HepG2 (cell line): Measurements from ENCODE around the gene CRISPLD2. TPM values are rescaled to one million over a fixed set of nuclear protein-coding genes. Genes with fewer than 3 reads are reported as not detected.

Experiments used
- ATAC-seq: fragments of 200-7000 bp; cut with Tn5 transposase; 3 replicates; pipeline ENCODE4 v1.9.1; 2020; ENCODE audit warnings: mild to moderate bottlenecking, moderate library complexity
- BruUV-seq: library from RNA; stranded (reverse); fragments of 400-500 nt; replicated peaks from 2 replicates; lab custom pipeline; 2021; lab: Mats Ljungman, UMichigan
- CTCF ChIA-PET: fragments of 300-600 bp; formaldehyde crosslinking; extraction: SDS; loops from one replicate; lab custom pipeline; 2021; ENCODE audit warnings: low total read pairs, inconsistent platforms, low intra/inter-chr PET ratio; lab: Yijun Ruan, JAX
- POLR2A ChIA-PET: fragments of 350-600 bp; sonication (Branson Sonifier 250); formaldehyde crosslinking; loops from one replicate; lab custom pipeline; 2020; ENCODE audit warnings: antibody characterized with exemption, inconsistent platforms; lab: Yijun Ruan, JAX
- DNase-seq: peaks from one replicate; pipeline ENCODE4 v3.0.0-alpha.2; 2015; ENCODE audit warnings: low spot score
- FAIRE-seq: peaks from 3 replicates; lab custom pipeline; 2011; peaks lifted over from hg19 to GRCh38; lab: Jason Lieb, UNC
- H2AFZ ChIP-seq: one replicate; pipeline ENCODE4 v1.6.1; 2011; ENCODE audit warnings: low read length, inconsistent platforms
- H3K27ac ChIP-seq: fragments of 300-600 bp; 3 replicates; pipeline ENCODE4 v1.8.0; 2011; ENCODE audit warnings: mixed run types, mild to moderate bottlenecking, mixed read lengths, low read length, inconsistent platforms; ENCODE audit not compliant: insufficient read depth; ENCODE audit errors: extremely low read length
- H3K27me3 ChIP-seq, 2 experiments: fragments of 200-600 bp in 1 of 2; 2 replicates in 1 of 2; 3 replicates in 1 of 2; pipeline versions ENCODE4 v1.6.0 to v1.8.0; 2011; ENCODE audit warnings: low read length in 2 of 2, mild to moderate bottlenecking in 2 of 2, moderate library complexity in 2 of 2, inconsistent platforms in 1 of 2; ENCODE audit not compliant: insufficient read depth in 2 of 2, control insufficient read depth in 1 of 2
- H3K36me3 ChIP-seq, 2 experiments: fragments of 200-600 bp in 1 of 2; replicated peaks in 1 of 2; 2 replicates in 1 of 2; 3 replicates in 1 of 2; pipeline versions ENCODE4 v1.5.1 to v1.8.0; 2011; ENCODE audit warnings: low read length in 2 of 2, inconsistent platforms in 1 of 2; ENCODE audit not compliant: insufficient read depth in 2 of 2, control insufficient read depth in 1 of 2
- H3K4me1 ChIP-seq: 2 replicates; pipeline ENCODE4 v1.5.1; 2012; ENCODE audit warnings: low read length, inconsistent platforms; ENCODE audit not compliant: insufficient read depth
- H3K4me2 ChIP-seq: 2 replicates; pipeline ENCODE4 v1.6.0; 2011; ENCODE audit warnings: low read depth, low read length, inconsistent platforms
- H3K4me3 ChIP-seq, 3 experiments: fragments of 200-600 bp in 1 of 3; sonication (generic), shearing (Covaris generic) in 1 of 3; replicated peaks in 1 of 3; 2 replicates each; pipeline ENCODE4 v1.5.1; 2011 to 2016; ENCODE audit warnings: low read length in 3 of 3, inconsistent platforms in 2 of 3, low read depth in 2 of 3, mild to moderate bottlenecking in 2 of 3, control low read depth in 1 of 3, mixed read lengths in 1 of 3; ENCODE audit not compliant: insufficient read depth in 1 of 3
- H3K79me2 ChIP-seq: one replicate; pipeline ENCODE4 v1.6.1; 2011; ENCODE audit warnings: low read length, inconsistent platforms; ENCODE audit not compliant: insufficient read depth
- H3K9ac ChIP-seq: 2 replicates; pipeline ENCODE4 v1.6.0; 2011; ENCODE audit warnings: mild to moderate bottlenecking, low read depth, low read length, inconsistent platforms; ENCODE audit not compliant: insufficient read depth
- H3K9me3 ChIP-seq: 2 replicates; pipeline ENCODE4 v1.5.1; 2012; ENCODE audit warnings: mild to moderate bottlenecking, low read length
- H4K20me1 ChIP-seq: 2 replicates; pipeline ENCODE4 v1.6.0; 2011; ENCODE audit warnings: inconsistent platforms, mild to moderate bottlenecking, low read length, moderate library complexity; ENCODE audit not compliant: insufficient read depth
- BHLHE40 ChIP-seq: IDR thresholded peaks from 2 replicates; pipeline ENCODE4 v1.6.1; 2011; ENCODE audit warnings: low read length, improper control_type of control experiment
- DMAP1 ChIP-seq: IDR thresholded peaks from 2 replicates; pipeline ENCODE4 v1.6.1; 2016
- FOXA1 ChIP-seq, 2 experiments: fragments of 450-650 bp in 1 of 2; sonication (generic) in 1 of 2; formaldehyde crosslinking in 1 of 2; IDR thresholded peaks; 2 replicates each; pipeline versions ENCODE4 v1.4.0 to v1.6.1; 2016 to 2020; ENCODE audit warnings: missing genetic modification reagents in 1 of 2
- GATAD1 ChIP-seq: IDR thresholded peaks from 2 replicates; pipeline ENCODE4 v1.6.1; 2016; ENCODE audit warnings: missing genetic modification reagents, missing compliant biosample characterization
- MTERF4 ChIP-seq: sonication (generic); formaldehyde crosslinking; IDR thresholded peaks from 2 replicates; pipeline ENCODE4 v1.8.0; 2023; ENCODE audit warnings: mild to moderate bottlenecking, missing genetic modification reagents
- RORA ChIP-seq: sonication (generic); formaldehyde crosslinking; IDR thresholded peaks from 2 replicates; pipeline ENCODE4 v1.5.0; 2020; ENCODE audit warnings: mild to moderate bottlenecking, missing genetic modification reagents, moderate library complexity
- SAP130 ChIP-seq: IDR thresholded peaks from 2 replicates; pipeline ENCODE4 v1.6.1; 2016; ENCODE audit warnings: low read depth
- U2AF1 ChIP-seq: fragments of 200-400 bp; formaldehyde crosslinking; optimal IDR thresholded peaks from 2 replicates; pipeline ENCODE3; 2017; ENCODE audit warnings: mild to moderate bottlenecking, low read depth, low read length
- ZBTB21 ChIP-seq: sonication (generic); formaldehyde crosslinking; IDR thresholded peaks from 2 replicates; pipeline ENCODE4 v1.4.0; 2020; ENCODE audit warnings: missing genetic modification reagents
- ZFP36L1 ChIP-seq: sonication (generic); formaldehyde crosslinking; IDR thresholded peaks from 2 replicates; pipeline ENCODE4 v1.8.0; 2022; ENCODE audit warnings: mild to moderate bottlenecking, missing genetic modification reagents, moderate library complexity
- ZNF124 ChIP-seq: sonication (generic); formaldehyde crosslinking; IDR thresholded peaks from 2 replicates; pipeline ENCODE4 v1.4.0; 2020; ENCODE audit warnings: missing genetic modification reagents
- ZNF280B ChIP-seq: sonication (generic); formaldehyde crosslinking; IDR thresholded peaks from 2 replicates; pipeline ENCODE4 v1.5.0; 2020; ENCODE audit warnings: missing genetic modification reagents, mild to moderate bottlenecking, borderline replicate concordance
- ZNF282 ChIP-seq: fragments of 450-650 bp; IDR thresholded peaks from 2 replicates; pipeline ENCODE4 v1.6.1; 2018; ENCODE audit not compliant: partially characterized antibody
- ZNF777 ChIP-seq: sonication (generic); formaldehyde crosslinking; IDR thresholded peaks from 2 replicates; pipeline ENCODE4 v1.4.0; 2020; ENCODE audit warnings: missing genetic modification reagents
- WGBS: methylation state at CpG from one replicate; pipeline ENCODE4 v1.1.6; 2017; ENCODE audit warnings: low lambda C conversion rate; 5-methylcytosine and 5-hydroxymethylcytosine counted together
- in situ Hi-C: cut with HindIII; loops from 2 replicates; pipeline ENCODE4 v1.10.0; 2017; ENCODE audit warnings: low pct_unique_long_range_greater_than_20kb; ENCODE audit not compliant: extremely low pct_ligation_motif_present
- intact Hi-C: fragments of 100-400 bp; cut with micrococcal nuclease; formaldehyde crosslinking; loops from one replicate; pipeline ENCODE4 v1.10.0; 2022; ENCODE audit not compliant: unreplicated experiment
- polyA plus RNA-seq, 8 experiments: library from polyadenylated mRNA; depleted of rRNA in 3 of 8; stranded (reverse) in 7 of 8; unstranded in 1 of 8; fragments of >200 nt; fragmentation: Illumina TruSeq in 4 of 8; extraction: Trizol in 4 of 8; gene quantifications; 2 replicates each; pipeline versions ENCODE4 v1.2.1 to v1.2.3, GENCODE V29; 2011 to 2016; ENCODE audit warnings: low read depth in 4 of 8, missing spikeins in 1 of 8, mixed read lengths in 1 of 8; ENCODE audit not compliant: insufficient read depth in 1 of 8
- total RNA-seq, 5 experiments: library from RNA; depleted of rRNA; stranded (reverse); fragments of >200 nt; fragmentation: Illumina TruSeq; extraction: Trizol; gene quantifications; 2 replicates each; pipeline ENCODE4 v1.2.3, GENCODE V29; 2016; ENCODE audit warnings: low read depth in 1 of 5
- TF ChIP-seq, protein P1 (sequence below): sonication (generic); formaldehyde crosslinking; IDR thresholded peaks from 2 replicates; pipeline ENCODE4 v1.5.1; 2020; ENCODE audit warnings: missing genetic modification reagents, mild to moderate bottlenecking, borderline replicate concordance
- TF ChIP-seq, protein P2 (sequence below): IDR thresholded peaks from 2 replicates; pipeline ENCODE4 v1.6.1; 2016; ENCODE audit warnings: mild to moderate bottlenecking

Gene CRISPLD2
- total and polyA plus RNA-seq, 2 of the 13 experiments (the other 11 are each of a cell fraction or from before 2014, with no cell fraction given): 0.04 to 0.31 TPM

DNA sequence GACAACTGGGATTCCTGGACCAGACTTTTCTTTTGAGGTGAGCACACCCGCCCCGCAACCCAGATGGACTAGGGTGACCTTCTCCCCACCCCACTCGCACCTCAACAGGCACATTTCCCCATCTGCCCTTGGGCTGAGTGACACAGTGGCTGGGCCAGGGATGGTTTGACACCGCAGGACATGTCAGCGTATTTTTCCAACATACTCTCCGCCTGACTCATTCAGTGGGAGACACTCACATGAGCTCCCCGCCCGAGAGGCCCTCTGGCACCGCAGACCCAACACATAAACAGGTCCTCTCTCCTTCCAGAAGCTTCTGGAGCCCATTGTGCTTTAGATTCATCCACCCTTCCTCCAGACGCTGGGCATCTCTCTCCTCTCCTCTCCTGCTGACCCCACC, 122.1 kb downstream of the CRISPLD2 start (continued):
- TF ChIP-seq MTERF4 (CRISPR knock-in tag) (no peak), ZNF280B (CRISPR knock-in tag) (no peak), FOXA1 (IDR thresholded peaks at IDR 0.05) (no peak), FOXA1 (CRISPR knock-in tag; IDR thresholded peaks at IDR 0.05) (no peak), SAP130 (peak; percentile 37; the same call in 1 of the 2 replicates), ZNF124 (CRISPR knock-in tag) (no peak)

DNA sequence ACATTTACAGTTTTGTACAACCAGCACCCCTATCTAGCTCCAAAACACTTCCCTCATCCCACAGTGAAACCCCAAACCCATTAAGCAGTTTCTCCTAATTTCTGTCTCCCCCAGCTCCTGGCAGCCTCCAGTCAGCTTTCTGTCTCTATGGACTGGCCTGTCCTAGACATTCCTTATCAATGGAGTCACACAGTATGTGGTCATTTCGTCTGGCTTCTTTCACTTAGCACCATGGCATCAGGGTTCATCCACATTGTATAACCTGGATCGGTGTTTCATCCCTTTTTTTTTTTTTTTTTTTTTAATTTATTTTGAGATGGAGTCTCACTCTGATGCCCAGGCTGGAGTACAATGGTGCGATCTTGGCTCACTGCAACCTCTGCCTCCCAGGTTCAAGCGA, 123.0 kb downstream of the CRISPLD2 start:
- H3K4me1 ChIP-seq: peaks cover 7% of the 10 kb centered on the region
- 52% methylated on average over 4 of the region's 4 CpGs for WGBS
- ATAC-seq: no peak
- no peak overlapping the region for H3K27ac ChIP-seq
- in situ Hi-C loops: no loop called here
- no peaks in the 10 kb centered on the region; the same call in 1 of the 2 replicates for H4K20me1 ChIP-seq
- H2AFZ ChIP-seq: no peak overlapping the region
- no peaks in the 10 kb centered on the region for H3K36me3 ChIP-seq
- H3K79me2 ChIP-seq: no peaks in the 10 kb centered on the region
- ChIA-PET POLR2A (no interaction called here), CTCF (no interaction called here)
- no peak overlapping the region for H3K4me2 ChIP-seq
- no peak for DNase-seq
- BruUV-seq: no TSS peak
- H3K9ac ChIP-seq: no peak overlapping the region
- intact Hi-C loops: no loop called here
- peaks cover 5 to 35% of the 10 kb centered on the region in 2 experiments; a peak in 4 of 5 replicates for H3K27me3 ChIP-seq
- H3K4me3 ChIP-seq: no peak overlapping the region
- H3K9me3 ChIP-seq: no peaks in the 10 kb centered on the region
- no peak for FAIRE-seq
- TF ChIP-seq U2AF1 (no peak), ZBTB21 (CRISPR knock-in tag) (no peak), ZNF282 (no peak), ZFP36L1 (no peak), GATAD1 (CRISPR knock-in tag) (no peak), DMAP1 (CRISPR knock-in tag) (no peak), BHLHE40 (no peak), ZNF777 (CRISPR knock-in tag) (no peak), RORA (no peak)
- TF ChIP-seq, protein P1, sequence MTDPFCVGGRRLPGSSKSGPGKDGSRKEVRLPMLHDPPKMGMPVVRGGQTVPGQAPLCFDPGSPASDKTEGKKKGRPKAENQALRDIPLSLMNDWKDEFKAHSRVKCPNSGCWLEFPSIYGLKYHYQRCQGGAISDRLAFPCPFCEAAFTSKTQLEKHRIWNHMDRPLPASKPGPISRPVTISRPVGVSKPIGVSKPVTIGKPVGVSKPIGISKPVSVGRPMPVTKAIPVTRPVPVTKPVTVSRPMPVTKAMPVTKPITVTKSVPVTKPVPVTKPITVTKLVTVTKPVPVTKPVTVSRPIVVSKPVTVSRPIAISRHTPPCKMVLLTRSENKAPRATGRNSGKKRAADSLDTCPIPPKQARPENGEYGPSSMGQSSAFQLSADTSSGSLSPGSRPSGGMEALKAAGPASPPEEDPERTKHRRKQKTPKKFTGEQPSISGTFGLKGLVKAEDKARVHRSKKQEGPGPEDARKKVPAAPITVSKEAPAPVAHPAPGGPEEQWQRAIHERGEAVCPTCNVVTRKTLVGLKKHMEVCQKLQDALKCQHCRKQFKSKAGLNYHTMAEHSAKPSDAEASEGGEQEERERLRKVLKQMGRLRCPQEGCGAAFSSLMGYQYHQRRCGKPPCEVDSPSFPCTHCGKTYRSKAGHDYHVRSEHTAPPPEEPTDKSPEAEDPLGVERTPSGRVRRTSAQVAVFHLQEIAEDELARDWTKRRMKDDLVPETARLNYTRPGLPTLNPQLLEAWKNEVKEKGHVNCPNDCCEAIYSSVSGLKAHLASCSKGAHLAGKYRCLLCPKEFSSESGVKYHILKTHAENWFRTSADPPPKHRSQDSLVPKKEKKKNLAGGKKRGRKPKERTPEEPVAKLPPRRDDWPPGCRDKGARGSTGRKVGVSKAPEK (CRISPR knock-in tag): no peak
- TF ChIP-seq, protein P2, sequence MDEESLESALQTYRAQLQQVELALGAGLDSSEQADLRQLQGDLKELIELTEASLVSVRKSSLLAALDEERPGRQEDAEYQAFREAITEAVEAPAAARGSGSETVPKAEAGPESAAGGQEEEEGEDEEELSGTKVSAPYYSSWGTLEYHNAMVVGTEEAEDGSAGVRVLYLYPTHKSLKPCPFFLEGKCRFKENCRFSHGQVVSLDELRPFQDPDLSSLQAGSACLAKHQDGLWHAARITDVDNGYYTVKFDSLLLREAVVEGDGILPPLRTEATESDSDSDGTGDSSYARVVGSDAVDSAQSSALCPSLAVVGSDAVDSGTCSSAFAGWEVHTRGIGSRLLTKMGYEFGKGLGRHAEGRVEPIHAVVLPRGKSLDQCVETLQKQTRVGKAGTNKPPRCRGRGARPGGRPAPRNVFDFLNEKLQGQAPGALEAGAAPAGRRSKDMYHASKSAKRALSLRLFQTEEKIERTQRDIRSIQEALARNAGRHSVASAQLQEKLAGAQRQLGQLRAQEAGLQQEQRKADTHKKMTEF (CRISPR knock-in tag): no peak
